H9 (cell line): ENCODE measurements around the gene NAA10. TPM values are rescaled to one million over a fixed set of nuclear protein-coding genes. Genes with fewer than 3 reads are reported as not detected.

Experiments used
- DNase-seq: peaks from one replicate; pipeline ENCODE4 v3.0.0-alpha.2; 2017
- H2AFZ ChIP-seq: one replicate; pipeline ENCODE4 v1.6.1; 2013; ENCODE audit warnings: mild to moderate bottlenecking, low read length, control low read depth, moderate library complexity
- H2AK5ac ChIP-seq: 2 replicates; pipeline ENCODE4 v1.6.1; 2013; ENCODE audit warnings: low read length, control low read depth, mixed read lengths; ENCODE audit not compliant: insufficient read length
- H2BK120ac ChIP-seq: one replicate; pipeline ENCODE4 v1.6.1; 2013; ENCODE audit warnings: low read depth, mild to moderate bottlenecking, low read length, control low read depth, inconsistent platforms; ENCODE audit not compliant: poor library complexity, severe bottlenecking
- H2BK12ac ChIP-seq: 2 replicates; pipeline ENCODE4 v1.6.1; 2013; ENCODE audit warnings: low read length, control low read depth, mixed read lengths, low read depth; ENCODE audit not compliant: insufficient read length
- H2BK15ac ChIP-seq: 2 replicates; pipeline ENCODE4 v1.6.1; 2013; ENCODE audit warnings: low read depth, low read length, control low read depth
- H2BK20ac ChIP-seq: one replicate; pipeline ENCODE4 v1.6.1; 2013; ENCODE audit warnings: low read depth, mild to moderate bottlenecking, low read length, control low read depth, inconsistent platforms; ENCODE audit not compliant: poor library complexity, severe bottlenecking
- H2BK5ac ChIP-seq: 2 replicates; pipeline ENCODE4 v1.6.1; 2013; ENCODE audit warnings: low read length, control low read depth, mixed read lengths; ENCODE audit not compliant: insufficient read length
- H3K14ac ChIP-seq: 2 replicates; pipeline ENCODE4 v1.6.1; 2013; ENCODE audit warnings: low read length, control low read depth; ENCODE audit not compliant: insufficient read depth
- H3K18ac ChIP-seq: 2 replicates; pipeline ENCODE4 v1.6.1; 2013; ENCODE audit warnings: low read depth, mild to moderate bottlenecking, mixed read lengths, low read length, control low read depth; ENCODE audit not compliant: insufficient read length
- H3K23ac ChIP-seq: 2 replicates; pipeline ENCODE4 v1.6.1; 2013; ENCODE audit warnings: low read length, control low read depth, mixed read lengths, low read depth; ENCODE audit not compliant: insufficient read length
- H3K23me2 ChIP-seq: 2 replicates; pipeline ENCODE4 v1.6.1; 2013; ENCODE audit warnings: low read depth, mild to moderate bottlenecking, mixed read lengths, low read length, control low read depth; ENCODE audit not compliant: insufficient read length, poor library complexity, severe bottlenecking
- H3K27ac ChIP-seq: 2 replicates; pipeline ENCODE4 v1.5.1; 2013; ENCODE audit warnings: low read length, control low read depth, mixed read lengths, low read depth; ENCODE audit not compliant: insufficient read length
- H3K27me3 ChIP-seq: 2 replicates; pipeline ENCODE4 v1.6.1; 2013; ENCODE audit warnings: low read length, control low read depth, inconsistent platforms; ENCODE audit not compliant: insufficient read depth
- H3K4ac ChIP-seq: 2 replicates; pipeline ENCODE4 v1.6.1; 2013; ENCODE audit warnings: low read depth, mild to moderate bottlenecking, control low read depth, inconsistent platforms, low read length, moderate library complexity
- H3K4me1 ChIP-seq: 2 replicates; pipeline ENCODE4 v1.6.1; 2013; ENCODE audit warnings: low read length, control low read depth, inconsistent platforms; ENCODE audit not compliant: insufficient read depth
- H3K4me2 ChIP-seq: 2 replicates; pipeline ENCODE4 v1.6.1; 2013; ENCODE audit warnings: low read length, control low read depth, mixed read lengths; ENCODE audit not compliant: insufficient read length, insufficient read depth
- H3K56ac ChIP-seq: 2 replicates; pipeline ENCODE4 v1.6.1; 2013; ENCODE audit warnings: low read depth, mild to moderate bottlenecking, mixed read lengths, low read length, control low read depth; ENCODE audit not compliant: insufficient read length
- H3K79me1 ChIP-seq: 2 replicates; pipeline ENCODE4 v1.6.1; 2013; ENCODE audit warnings: low read depth, mild to moderate bottlenecking, moderate library complexity, low read length, control low read depth, inconsistent platforms; ENCODE audit not compliant: insufficient read depth, poor library complexity, severe bottlenecking
- H3K79me2 ChIP-seq: 2 replicates; pipeline ENCODE4 v1.6.1; 2013; ENCODE audit warnings: low read length, control low read depth, inconsistent platforms; ENCODE audit not compliant: insufficient read depth
- H3K9ac ChIP-seq: 2 replicates; pipeline ENCODE4 v1.6.1; 2013; ENCODE audit warnings: low read length, control low read depth, mixed read lengths; ENCODE audit not compliant: insufficient read length; ENCODE audit errors: extremely low read depth
- H3K9me3 ChIP-seq: one replicate; pipeline ENCODE4 v1.6.1; 2013; ENCODE audit warnings: low read depth, low read length, inconsistent platforms; ENCODE audit not compliant: control insufficient read depth
- H3T11ph ChIP-seq: one replicate; pipeline ENCODE4 v1.6.1; 2013; ENCODE audit warnings: mild to moderate bottlenecking, low read length, control low read depth, inconsistent platforms
- H4K20me1 ChIP-seq: one replicate; pipeline ENCODE4 v1.6.1; 2013; ENCODE audit not compliant: control insufficient read depth, insufficient read length, insufficient read depth
- H4K5ac ChIP-seq: 2 replicates; pipeline ENCODE4 v1.6.1; 2013; ENCODE audit warnings: low read depth, mild to moderate bottlenecking, mixed read lengths, low read length, control low read depth; ENCODE audit not compliant: insufficient read length
- H4K8ac ChIP-seq: replicated peaks from 2 replicates; pipeline ENCODE4 v1.6.1; 2013; ENCODE audit warnings: low read length, control low read depth, mixed read lengths, low read depth; ENCODE audit not compliant: insufficient read length
- H4K91ac ChIP-seq: 2 replicates; pipeline ENCODE4 v1.6.1; 2013; ENCODE audit warnings: low read depth, mild to moderate bottlenecking, moderate library complexity, mixed read lengths, low read length, control low read depth; ENCODE audit not compliant: insufficient read length
- H3K27ac Mint-ChIP-seq, 3 experiments: 2 replicates in 2 of 3; 3 replicates in 1 of 3; pipeline ENCODE4 v1.8.0; 2020 to 2021; ENCODE audit warnings: mixed read lengths in 3 of 3, mild to moderate bottlenecking in 1 of 3, moderate library complexity in 1 of 3
- H3K27me3 Mint-ChIP-seq: 2 replicates; pipeline ENCODE4 v1.8.0; 2021; ENCODE audit warnings: low read depth, mild to moderate bottlenecking, moderate library complexity, mixed read lengths
- H3K36me3 Mint-ChIP-seq, 3 experiments: 2 replicates in 2 of 3; 3 replicates in 1 of 3; pipeline ENCODE4 v1.8.0; 2020 to 2021; ENCODE audit warnings: low read depth in 3 of 3, mixed read lengths in 3 of 3; ENCODE audit not compliant: insufficient read depth in 1 of 3
- H3K4me1 Mint-ChIP-seq, 2 experiments: 2 replicates each; pipeline ENCODE4 v1.8.0; 2020; ENCODE audit warnings: mixed read lengths in 2 of 2
- H3K4me3 Mint-ChIP-seq, 2 experiments: 2 replicates in 1 of 2; 3 replicates in 1 of 2; pipeline ENCODE4 v1.8.0; 2020 to 2021; ENCODE audit warnings: mild to moderate bottlenecking in 2 of 2, mixed read lengths in 2 of 2, moderate library complexity in 1 of 2
- H3K9me3 Mint-ChIP-seq, 2 experiments: 2 replicates in 1 of 2; 3 replicates in 1 of 2; pipeline ENCODE4 v1.8.0; 2020; ENCODE audit warnings: mild to moderate bottlenecking in 2 of 2, mixed read lengths in 2 of 2, moderate library complexity in 1 of 2
- CTCF ChIP-seq: fragments of 200-600 bp; sonication (generic); conservative IDR thresholded peaks from 3 replicates; pipeline ENCODE4 v1.8.0; 2021; ENCODE audit warnings: antibody characterized with exemption, mild to moderate bottlenecking
- WGBS: extraction: QIAGEN DNeasy Blood & Tissue Kit; methylation state at CpG from one replicate; pipeline ENCODE4 v1.1.7; 2013; ENCODE audit warnings: missing lambda C conversion rate, low lambda C conversion rate, mixed read lengths; ENCODE audit not compliant: insufficient read length; ENCODE audit errors: extremely low coverage; 5-methylcytosine and 5-hydroxymethylcytosine counted together
- total RNA-seq: library from RNA; stranded (reverse); gene quantifications from 2 replicates; pipeline ENCODE4 v1.2.1, GENCODE V29; 2021

Gene NAA10
- total RNA-seq, 1 experiment from 2014 or later = 101 TPM

- peaks cover 11 to 25% of the 10 kb centered on the region in 2 experiments; a peak in 2 of 4 replicates for H3K4me1 Mint-ChIP-seq
- Histone ChIP-seq H2BK5ac (no peak overlapping the region), H4K91ac (no peak overlapping the region), H3K9me3 (peaks cover 13% of the 10 kb centered on the region), H2BK12ac (no peak overlapping the region), H3K79me2 (no peaks in the 10 kb centered on the region), H3K18ac (no peak overlapping the region), H4K8ac (no peak overlapping the region), H2AK5ac (no peak overlapping the region), H3K4me2 (no peak overlapping the region), H3T11ph (no peak overlapping the region), H3K27ac (no peak overlapping the region), H3K4ac (no peak overlapping the region), H3K23ac (no peak overlapping the region), H3K27me3 (no peaks in the 10 kb centered on the region), H3K23me2 (peaks cover 26% of the 10 kb centered on the region), H3K4me1 (no peaks in the 10 kb centered on the region), H3K9ac (no peak overlapping the region), H3K14ac (no peak overlapping the region), H4K5ac (no peak overlapping the region), H3K56ac (no peak overlapping the region), H3K79me1 (no peaks in the 10 kb centered on the region), H2BK120ac (no peak overlapping the region), H2BK15ac (no peak overlapping the region), H2AFZ (no peak overlapping the region), H2BK20ac (no peak overlapping the region), H4K20me1 (no peaks in the 10 kb centered on the region)
- peak; percentile 38; the same call in 1 of the 3 replicates for TF ChIP-seq CTCF
- WGBS = no CpG with 5 or more reads among the region's 25 CpGs
- peaks cover 54 to 73% of the 10 kb centered on the region in 2 experiments for H3K9me3 Mint-ChIP-seq
- 0 out of 5 replicates have a peak overlapping the region, but pooled peaks of 1 of the 2 experiments have one; percentile 19 for H3K4me3 Mint-ChIP-seq
- H3K27me3 Mint-ChIP-seq = no peaks in the 10 kb centered on the region; the same call in none of the 2 replicates
- no peak overlapping the region for H3K27ac Mint-ChIP-seq
- peak; percentile 47 for DNase-seq
- H3K36me3 Mint-ChIP-seq = peaks cover 5 to 17% (median 13%) of the 10 kb centered on the region in 3 experiments
Observed at GRCh38 chrX:153922932-153923857, 11.6 kb downstream of the NAA10 start.
